HG02798 (cell line): ENCODE data around the gene GTF2IRD1.
"Not testable (repeated sequence)": the region's sequence is repeated elsewhere in the genome, so short reads cannot be mapped to it uniquely, and the experiment has no call there.

Experiments used
- ATAC-seq: cut with Tn5 transposase; IDR thresholded peaks from one replicate; pipeline ENCODE4 v1.9.1; 2021; ENCODE audit warnings: mild to moderate bottlenecking; ENCODE audit not compliant: unreplicated experiment, poor library complexity

Gene GTF2IRD1

GRCh38 chr7:74430409-74430808, 23.3 kb upstream of the GTF2IRD1 start:
- not testable (repeated sequence) for ATAC-seq

DNA sequence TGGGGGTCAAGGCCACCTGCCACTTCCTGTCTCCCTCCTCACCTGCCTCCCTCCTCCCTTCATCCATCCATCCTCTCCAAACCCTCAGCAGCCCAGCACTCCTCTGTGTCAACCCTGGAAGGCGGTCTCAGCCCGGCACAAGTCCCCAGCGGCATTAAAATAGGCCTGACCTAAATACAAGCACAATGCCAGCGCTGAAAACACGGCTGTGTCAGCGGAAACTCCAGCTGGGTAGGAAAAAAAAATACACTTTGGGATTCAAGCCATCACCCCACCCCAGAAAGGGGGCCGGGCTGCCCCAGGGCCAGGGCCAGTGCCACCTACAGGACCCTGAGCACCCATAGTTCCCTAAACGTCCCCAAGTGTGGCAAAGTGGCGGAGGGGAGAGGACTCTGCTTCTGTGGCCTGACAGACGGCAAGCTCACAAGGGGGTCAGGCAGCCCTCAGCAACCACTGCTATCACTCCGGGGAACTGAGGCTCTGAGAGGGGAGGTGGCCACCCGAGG, 22.7 kb upstream of the GTF2IRD1 start:
- ATAC-seq, result no peak

- not testable (repeated sequence) for ATAC-seq
Measured at GRCh38 chr7:74437291-74437571, 16.5 kb upstream of the GTF2IRD1 start.

GRCh38 chr7:74438327-74438726, 15.4 kb upstream of the GTF2IRD1 start:
- ATAC-seq, result no peak

- no peak for ATAC-seq
Measured at GRCh38 chr7:74439541-74439940, 14.2 kb upstream of the GTF2IRD1 start.

- not testable (repeated sequence) for ATAC-seq
Measured at GRCh38 chr7:74440143-74440542, 13.6 kb upstream of the GTF2IRD1 start.

- no peak for ATAC-seq
Measured at GRCh38 chr7:74441801-74442200, 11.9 kb upstream of the GTF2IRD1 start.

DNA sequence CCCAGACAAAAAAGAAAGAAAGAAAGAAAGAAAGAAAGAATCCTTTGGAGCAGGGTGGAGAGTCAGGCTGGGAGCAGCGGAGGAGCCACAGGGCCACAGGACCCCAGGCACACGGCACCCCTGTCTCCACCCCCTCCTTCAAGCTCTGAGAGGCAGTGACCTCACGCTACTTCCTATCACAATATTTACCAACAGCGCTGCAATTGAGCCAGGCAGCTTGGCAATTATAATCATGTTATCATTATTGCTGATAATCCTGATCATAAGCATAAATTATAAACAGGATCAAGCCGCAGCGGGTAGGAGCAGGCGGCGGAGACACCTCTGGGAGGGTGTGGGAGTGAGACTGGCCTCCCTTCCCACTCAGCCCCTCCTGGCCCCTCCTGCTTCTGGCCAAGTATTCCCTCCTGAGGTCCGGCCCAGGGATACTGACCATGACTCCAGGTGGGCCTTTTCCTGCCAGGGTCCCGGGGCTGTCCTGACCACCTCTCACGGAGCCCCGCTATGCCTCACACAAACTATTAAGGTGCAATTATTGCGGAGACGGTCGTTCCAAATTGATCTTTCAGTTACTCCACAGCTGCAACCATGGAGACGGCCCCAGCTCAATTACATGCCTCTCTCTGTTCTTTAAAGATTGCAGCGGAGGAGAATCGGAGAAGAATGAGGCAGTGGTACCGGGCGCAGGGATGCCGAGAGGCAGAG, 10.0 kb upstream of the GTF2IRD1 start:
- ATAC-seq, result no peak

DNA sequence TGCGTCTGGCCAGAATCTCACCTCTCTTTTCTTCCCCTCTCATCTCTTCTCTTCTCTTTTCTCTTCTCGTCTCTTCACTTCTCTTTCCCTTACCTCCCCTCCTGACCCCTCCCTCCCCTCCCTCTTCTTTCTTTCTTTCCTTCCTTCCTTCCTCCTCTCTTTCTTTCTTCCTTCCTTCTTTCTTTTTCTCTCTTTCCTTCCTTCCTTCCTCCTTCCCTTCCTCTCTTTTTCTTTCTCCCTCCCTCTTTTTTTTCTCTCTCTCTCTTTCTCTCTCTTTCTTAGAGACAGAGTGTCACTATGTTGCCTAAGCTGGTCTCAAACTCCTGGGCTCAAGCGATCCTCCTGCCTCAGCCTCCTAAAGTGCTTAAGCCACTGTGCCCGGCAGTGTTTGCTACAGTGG, 4.6 kb upstream of the GTF2IRD1 start:
- no peak for ATAC-seq

GRCh38 chr7:74449809-74450397, 3.8 kb upstream of the GTF2IRD1 start:
- peak; percentile 41 for ATAC-seq

- no peak for ATAC-seq
Measured at GRCh38 chr7:74452748-74453321, 871 bp upstream of the GTF2IRD1 start.

GRCh38 chr7:74454021-74454924, 567 bp downstream of the GTF2IRD1 start:
- ATAC-seq, result no peak

GRCh38 chr7:74454925-74455288, 1.2 kb downstream of the GTF2IRD1 start:
- no peak for ATAC-seq

GRCh38 chr7:74455291-74455804, 1.6 kb downstream of the GTF2IRD1 start:
- no peak for ATAC-seq

- ATAC-seq, result no peak
Measured at GRCh38 chr7:74455928-74456327, 2.2 kb downstream of the GTF2IRD1 start.

GRCh38 chr7:74457007-74457406, 3.3 kb downstream of the GTF2IRD1 start:
- ATAC-seq, result no peak

- no peak for ATAC-seq
Measured at GRCh38 chr7:74461970-74462706, 8.4 kb downstream of the GTF2IRD1 start.

- ATAC-seq, result no peak
Measured at GRCh38 chr7:74462707-74463100, 9.0 kb downstream of the GTF2IRD1 start.

- ATAC-seq, result no peak
Measured at GRCh38 chr7:74464931-74465886, 11.5 kb downstream of the GTF2IRD1 start.
